ENCODE results near the gene MESP2.

MESP2 gene

DNA sequence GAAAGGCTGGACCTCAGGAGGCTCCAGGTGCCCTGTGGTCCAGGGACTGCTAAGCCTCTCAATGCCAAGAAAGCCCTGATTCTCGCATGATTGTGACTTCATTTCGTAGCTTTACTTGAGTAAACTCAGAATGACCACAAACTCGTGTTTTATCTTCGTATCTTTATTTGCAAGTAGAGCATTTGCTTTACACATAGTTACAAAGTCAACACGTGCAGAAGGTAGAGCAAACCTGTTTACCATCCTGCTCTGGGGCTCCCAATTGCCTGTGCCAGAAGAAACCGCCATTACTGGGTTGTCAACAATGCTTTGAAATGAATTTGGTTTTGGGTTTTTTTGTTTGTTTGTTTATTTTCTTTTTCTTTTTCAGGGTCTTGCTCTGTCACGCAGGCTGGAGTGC is 19.2 kb upstream of the MESP2 start:
- no peak overlapping the region for H3K4me3 ChIP-seq (ENCODE audit: low read length)
- no peak for DNase-seq (ENCODE audit: low read depth)
- TF ChIP-seq, protein P1, sequence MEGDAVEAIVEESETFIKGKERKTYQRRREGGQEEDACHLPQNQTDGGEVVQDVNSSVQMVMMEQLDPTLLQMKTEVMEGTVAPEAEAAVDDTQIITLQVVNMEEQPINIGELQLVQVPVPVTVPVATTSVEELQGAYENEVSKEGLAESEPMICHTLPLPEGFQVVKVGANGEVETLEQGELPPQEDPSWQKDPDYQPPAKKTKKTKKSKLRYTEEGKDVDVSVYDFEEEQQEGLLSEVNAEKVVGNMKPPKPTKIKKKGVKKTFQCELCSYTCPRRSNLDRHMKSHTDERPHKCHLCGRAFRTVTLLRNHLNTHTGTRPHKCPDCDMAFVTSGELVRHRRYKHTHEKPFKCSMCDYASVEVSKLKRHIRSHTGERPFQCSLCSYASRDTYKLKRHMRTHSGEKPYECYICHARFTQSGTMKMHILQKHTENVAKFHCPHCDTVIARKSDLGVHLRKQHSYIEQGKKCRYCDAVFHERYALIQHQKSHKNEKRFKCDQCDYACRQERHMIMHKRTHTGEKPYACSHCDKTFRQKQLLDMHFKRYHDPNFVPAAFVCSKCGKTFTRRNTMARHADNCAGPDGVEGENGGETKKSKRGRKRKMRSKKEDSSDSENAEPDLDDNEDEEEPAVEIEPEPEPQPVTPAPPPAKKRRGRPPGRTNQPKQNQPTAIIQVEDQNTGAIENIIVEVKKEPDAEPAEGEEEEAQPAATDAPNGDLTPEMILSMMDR (conservative IDR thresholded peaks at IDR 0.05; ENCODE audit: low read length): no peak

DNA sequence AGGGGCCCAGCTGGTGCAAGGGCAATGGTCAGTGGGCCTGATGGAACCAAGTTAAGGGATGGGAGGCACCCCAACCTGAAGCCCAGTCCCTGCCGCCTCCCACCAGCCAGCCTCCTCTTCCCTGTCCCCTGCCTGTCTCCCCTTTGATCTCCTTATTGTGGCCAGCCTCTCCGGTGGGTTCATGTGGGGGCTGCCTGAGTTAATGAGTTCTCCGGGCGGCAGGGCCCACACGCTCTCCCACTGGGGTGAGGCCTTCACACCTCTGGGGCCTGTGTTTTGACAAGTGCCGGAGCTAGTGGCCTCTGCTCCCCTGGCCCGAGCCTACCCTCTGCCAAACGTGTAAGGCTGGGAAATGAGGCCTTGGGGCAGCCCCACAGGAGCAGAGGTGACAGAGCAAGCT is 17.8 kb upstream of the MESP2 start:
- TF ChIP-seq, protein P1 (conservative IDR thresholded peaks at IDR 0.05; ENCODE audit: low read length): no peak
- DNase-seq (ENCODE audit: low read depth): no peak
- no peak overlapping the region for H3K4me3 ChIP-seq (ENCODE audit: low read length)

DNA sequence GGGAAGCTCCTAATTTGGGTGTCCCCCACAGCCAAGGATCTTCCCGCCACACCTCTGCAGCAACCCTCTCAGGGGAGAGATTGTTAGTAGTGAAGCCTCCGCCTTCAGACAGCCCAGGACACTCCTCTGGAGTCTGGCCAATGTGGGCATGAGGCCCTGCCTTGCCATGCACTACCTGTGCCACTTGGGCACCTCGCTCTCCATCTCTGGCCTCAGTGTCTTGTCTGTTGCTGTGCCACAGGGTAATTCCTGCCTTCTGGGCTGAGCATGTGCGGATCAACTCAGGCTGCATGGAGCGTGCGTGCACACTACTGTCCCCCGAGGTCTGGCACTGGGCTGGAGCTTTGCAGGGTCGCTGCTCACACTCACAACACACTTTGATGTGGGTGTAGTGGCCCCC is 17.2 kb upstream of the MESP2 start:
- H3K4me3 ChIP-seq (ENCODE audit: low read length): no peak overlapping the region
- DNase-seq (ENCODE audit: low read depth): no peak
- TF ChIP-seq, protein P1 (conservative IDR thresholded peaks at IDR 0.05; ENCODE audit: low read length): no peak

DNA sequence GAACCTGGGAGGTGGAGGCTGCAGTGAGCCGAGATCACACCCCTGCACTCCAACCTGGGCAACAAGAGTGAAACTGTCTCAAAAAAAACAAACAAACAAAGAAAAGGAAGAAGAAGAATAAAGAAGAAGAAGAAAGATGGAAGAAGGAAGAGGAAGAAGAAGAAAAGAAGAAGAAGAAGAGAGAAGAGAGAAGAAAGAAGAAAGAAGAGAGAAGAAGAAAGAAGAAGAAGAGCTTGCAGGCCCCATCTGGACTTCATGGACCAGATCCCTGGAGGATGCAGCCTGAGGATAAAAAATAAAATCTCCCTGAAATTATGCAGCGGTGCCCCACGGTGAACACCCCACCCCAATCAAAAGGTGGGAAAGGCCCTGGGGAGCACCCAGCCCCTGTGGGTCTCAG is 16.3 kb upstream of the MESP2 start:
- no peak overlapping the region for H3K4me3 ChIP-seq (ENCODE audit: low read length)
- DNase-seq (ENCODE audit: low read depth): no peak
- TF ChIP-seq, protein P1 (conservative IDR thresholded peaks at IDR 0.05; ENCODE audit: low read length): no peak

DNA sequence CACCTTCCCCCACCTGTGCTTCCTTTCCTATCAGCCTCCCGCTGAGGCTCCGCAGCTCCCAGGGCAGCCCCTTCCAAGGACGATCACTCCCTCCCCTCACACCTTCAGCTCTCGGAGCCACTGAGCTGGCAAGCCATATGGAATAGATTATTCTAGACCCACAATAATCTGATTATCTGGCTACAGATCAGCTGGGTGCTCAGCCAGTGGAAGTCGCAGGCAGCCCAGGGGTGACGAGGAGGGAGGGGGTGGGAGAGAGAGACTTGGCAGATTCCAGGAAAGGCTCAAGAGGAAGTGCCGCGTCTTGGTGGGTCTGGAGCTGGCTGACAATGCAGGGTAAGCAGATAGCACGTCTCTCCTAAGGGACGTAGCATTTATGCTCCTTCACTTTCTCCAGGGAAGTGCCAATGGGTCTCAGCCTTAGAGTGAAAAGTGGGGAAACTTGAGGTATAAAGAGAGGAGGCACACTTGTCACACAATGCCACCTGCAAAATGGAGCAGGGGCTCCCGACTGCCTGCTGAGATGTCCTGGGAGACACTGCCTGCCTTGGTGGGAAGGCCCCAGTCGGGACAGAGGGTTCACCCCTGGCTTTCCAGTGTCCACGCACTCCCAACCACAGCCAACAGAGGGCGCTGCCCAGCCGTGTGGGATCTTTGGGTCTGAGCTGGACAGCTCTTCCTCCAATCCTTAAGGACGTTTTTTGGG is 15.7 kb upstream of the MESP2 start:
- TF ChIP-seq, protein P1 (conservative IDR thresholded peaks at IDR 0.05; ENCODE audit: low read length): peak; percentile 94
- DNase-seq (ENCODE audit: low read depth): peak; percentile 54
- no peak overlapping the region for H3K4me3 ChIP-seq (ENCODE audit: low read length)

DNA sequence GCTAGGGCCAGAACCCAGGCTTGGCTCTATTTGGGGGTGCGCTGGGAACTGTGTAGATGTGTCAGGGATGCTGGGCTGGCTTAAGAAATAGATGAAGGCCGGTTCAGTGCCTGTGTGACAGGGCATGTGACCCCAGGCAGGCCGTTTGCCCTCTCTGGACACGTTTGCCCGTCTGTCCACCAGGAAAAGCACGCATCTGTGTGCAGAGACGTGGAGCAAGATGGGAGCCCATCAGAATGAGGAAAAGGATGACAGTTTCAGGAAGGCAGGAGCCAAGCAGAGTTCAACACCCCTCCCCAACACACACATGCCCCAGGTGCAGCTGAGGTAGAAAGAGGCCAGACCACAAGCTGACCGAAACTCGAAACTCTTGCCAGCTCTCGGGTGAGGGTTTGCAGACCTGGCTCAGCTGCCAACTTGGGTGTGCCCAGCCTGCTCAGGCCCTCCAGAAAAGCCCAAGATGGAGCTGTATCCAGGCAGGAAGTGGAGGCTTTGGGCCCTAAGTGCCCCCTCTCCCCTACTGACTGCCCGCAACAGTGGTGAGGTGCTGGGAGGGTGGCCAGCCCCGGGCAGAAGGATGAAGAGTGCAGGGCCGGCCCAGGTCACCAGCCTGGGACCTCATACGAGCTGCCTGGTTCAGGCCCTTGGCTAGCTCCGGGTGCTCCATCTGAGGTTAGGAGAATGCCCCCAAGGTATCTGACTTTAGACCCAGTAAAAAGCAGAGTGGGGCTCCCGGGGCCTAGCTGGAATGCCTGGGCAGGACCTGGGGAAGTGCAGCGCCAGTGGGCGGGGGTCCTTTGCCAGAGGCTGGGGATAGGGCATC is 14.9 kb upstream of the MESP2 start:
- no peak overlapping the region for H3K4me3 ChIP-seq (ENCODE audit: low read length)
- DNase-seq (ENCODE audit: low read depth): no peak
- TF ChIP-seq, protein P1 (conservative IDR thresholded peaks at IDR 0.05; ENCODE audit: low read length): no peak

DNA sequence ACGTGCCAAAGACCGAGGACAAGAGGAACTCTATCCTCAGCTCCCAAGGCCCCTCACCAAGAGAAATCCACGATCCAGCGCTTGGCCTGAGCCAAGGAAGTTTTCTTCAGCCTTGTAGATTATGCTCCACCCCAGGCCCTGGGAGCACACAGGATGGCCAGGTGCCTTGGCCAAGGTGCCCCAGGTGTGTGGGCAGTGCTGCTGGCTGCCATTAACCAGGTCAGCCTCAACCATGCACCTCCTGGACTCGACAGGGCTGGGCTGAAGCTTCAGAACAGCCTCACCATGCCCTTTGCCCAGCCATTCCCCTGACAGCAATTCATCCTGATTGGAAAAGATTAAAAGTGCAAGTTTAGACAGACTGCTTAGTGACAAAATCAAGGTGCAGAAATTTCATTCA is 14.2 kb upstream of the MESP2 start:
- TF ChIP-seq, protein P1 (conservative IDR thresholded peaks at IDR 0.05; ENCODE audit: low read length): no peak
- DNase-seq (ENCODE audit: low read depth): no peak
- H3K4me3 ChIP-seq (ENCODE audit: low read length): no peak overlapping the region

All from AG10803 (cell line).